GM19351 (cell line): ENCODE results near the gene C2CD2.

Source experiments
- ATAC-seq: cut with Tn5 transposase; IDR thresholded peaks from one replicate; pipeline ENCODE4 v1.9.1; 2021; ENCODE audit warnings: mild to moderate bottlenecking, moderate library complexity; ENCODE audit not compliant: unreplicated experiment

Gene C2CD2

DNA sequence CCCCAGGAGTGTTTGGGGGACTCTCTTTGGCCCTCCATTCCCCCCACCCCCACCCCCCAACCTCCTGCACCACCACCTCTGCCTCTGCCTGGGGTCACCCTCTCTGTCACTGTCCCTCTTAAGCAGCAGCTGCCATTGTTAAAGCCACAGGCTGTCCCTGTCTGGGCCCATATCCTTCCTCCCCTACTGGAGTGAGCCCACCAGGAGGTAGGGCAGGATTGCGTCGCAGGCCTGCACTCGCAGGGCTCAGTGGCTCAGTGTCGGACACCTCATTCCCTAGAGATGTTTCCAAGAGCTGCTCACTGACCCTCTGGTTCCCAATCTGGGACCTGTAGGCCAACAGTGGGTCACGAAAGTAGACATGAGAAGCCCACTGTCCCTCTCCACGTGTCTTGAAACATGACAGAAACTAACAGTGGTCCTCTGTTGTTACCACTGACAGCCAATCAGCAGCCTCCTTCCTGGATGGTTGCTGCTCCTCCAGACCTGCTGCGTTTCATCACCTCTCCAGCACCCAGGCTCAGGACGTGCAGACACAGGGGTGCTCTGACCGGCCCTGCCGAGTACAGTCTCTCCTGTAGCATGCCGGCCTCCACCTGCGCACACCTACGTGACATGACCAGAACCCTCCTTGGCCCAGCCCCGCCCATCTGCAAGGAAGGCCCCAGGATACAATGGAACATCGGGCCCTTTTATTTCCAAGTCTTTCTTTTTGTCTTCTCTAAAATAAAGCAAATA lies 82.4 kb downstream of the C2CD2 start:
- no peak for ATAC-seq

- no peak for ATAC-seq
Observed at GRCh38 chr21:41869771-41870170, 84.0 kb downstream of the C2CD2 start.

DNA sequence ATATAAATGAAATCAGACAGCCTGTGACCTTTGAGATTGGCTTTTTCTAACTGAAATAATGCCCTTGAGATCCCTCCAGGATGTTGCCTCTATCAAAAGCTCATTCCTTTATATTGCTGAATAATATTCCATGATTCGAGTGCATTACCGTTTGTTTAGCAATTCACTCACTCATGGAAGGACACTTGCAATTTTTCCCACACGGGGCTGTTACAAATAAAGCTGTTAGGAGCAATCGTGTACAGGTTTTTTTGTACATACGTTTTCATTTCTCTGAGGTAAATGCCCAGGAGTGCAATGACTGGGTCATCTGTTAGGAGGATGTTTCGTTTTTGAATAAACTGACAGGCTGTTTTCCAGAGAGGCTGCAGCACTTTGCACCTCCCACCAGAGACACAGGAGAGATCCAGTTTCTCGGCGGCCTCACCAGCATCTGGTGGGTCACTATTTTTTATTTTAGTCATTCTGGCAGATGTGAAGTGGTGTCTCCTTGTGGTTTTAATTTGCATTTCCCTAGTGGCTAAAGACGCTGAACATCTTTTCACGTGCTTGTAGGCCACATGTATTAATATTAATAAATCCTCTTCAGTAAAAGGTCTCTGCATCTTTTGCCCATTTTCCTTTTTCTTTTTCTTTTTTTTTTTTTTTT lies 85.6 kb downstream of the C2CD2 start:
- peak; percentile 59 for ATAC-seq

- ATAC-seq = no peak
Observed at GRCh38 chr21:41867313-41867712, 86.5 kb downstream of the C2CD2 start.

- ATAC-seq = no peak
Observed at GRCh38 chr21:41866274-41866809, 87.5 kb downstream of the C2CD2 start.

DNA sequence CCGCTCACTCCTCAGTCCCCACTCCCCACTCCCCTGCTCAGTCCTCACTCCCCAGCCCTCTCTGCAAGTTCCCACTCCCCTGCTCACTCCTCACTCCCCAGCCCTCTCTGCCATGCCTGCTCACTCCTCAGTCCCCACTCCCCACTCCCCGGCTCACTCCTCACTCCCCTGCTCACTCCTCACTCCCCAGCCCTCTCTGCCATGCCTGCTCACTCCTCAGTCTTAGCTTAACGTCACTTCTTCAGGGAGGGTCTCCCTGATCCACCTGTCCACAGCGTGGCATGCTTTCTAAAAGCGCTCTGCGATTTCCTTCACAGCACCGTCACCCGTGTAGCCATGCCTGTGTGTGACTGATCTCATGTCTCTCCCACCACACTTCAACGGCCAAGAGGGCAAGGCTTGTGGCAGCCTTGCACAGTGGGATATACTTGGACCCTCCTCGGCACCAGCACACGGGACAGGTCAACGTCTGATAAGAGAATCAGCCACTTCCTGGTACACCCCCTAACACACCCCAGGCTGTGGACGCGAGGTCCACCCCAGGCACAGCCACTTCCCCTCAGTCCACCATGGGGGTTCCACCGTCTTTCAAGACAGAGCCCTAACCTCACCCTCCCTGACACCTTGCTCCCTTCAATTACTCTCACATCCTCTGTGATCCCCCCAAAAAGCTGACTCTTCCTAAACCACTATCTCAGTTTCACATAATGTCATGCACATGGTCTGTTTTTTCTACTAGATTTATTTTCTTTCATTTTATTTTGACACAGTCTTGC lies 88.6 kb downstream of the C2CD2 start:
- ATAC-seq = peak; percentile 59

GRCh38 chr21:41864311-41865001 lies 89.4 kb downstream of the C2CD2 start:
- no peak for ATAC-seq

DNA sequence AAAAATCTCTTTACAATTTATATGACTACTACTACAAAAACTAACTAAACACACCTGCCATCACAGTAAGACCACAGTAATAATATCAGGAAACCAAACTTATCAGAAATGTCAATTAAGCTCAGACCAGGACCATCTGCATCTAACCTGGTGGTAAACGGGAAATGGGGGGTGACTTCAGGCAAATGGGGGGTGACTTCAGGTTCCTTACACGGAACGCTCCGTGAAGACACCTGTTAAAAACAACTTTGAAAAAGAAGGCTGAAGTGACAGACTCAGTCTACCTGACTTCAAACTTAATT lies 90.4 kb downstream of the C2CD2 start:
- ATAC-seq = no peak

GRCh38 chr21:41861987-41862386 lies 91.8 kb downstream of the C2CD2 start:
- ATAC-seq = no peak

GRCh38 chr21:41861255-41861654 lies 92.6 kb downstream of the C2CD2 start:
- no peak for ATAC-seq

DNA sequence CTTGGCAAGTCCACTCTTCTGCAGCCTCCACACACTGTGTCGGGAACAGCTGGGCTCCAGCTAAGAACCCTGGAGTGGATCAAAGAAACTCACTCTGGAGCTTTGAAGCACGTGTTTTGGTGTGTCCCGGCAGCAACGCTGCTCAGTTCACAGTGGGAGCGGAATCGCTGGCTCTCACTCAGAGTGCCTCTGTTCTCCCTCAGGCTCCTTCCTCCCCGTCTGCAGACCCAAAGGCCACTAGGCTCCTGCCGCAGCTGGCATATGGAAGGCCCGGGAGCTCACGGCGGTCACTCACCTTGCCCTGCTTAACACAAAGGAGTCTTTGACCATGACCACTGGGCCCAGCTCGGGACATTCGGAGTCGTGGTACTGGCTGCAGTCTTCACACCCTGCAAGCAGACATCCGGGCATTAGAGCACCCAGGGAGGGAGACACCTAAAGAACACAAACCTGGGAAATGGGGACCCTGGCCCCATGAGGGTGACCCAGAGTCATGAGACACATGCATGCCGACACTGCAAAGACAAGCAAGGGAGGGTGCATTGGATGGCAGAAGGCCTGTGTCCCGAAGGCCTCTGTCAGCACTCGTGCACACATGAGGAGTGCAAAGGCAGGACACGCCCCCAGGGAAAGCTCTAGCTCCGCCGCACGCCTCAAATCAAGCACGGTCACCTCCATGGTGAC lies 94.4 kb downstream of the C2CD2 start:
- no peak for ATAC-seq

- no peak for ATAC-seq
Observed at GRCh38 chr21:41858466-41859296, 95.1 kb downstream of the C2CD2 start.

GRCh38 chr21:41857771-41858300 lies 96.0 kb downstream of the C2CD2 start:
- ATAC-seq = no peak

DNA sequence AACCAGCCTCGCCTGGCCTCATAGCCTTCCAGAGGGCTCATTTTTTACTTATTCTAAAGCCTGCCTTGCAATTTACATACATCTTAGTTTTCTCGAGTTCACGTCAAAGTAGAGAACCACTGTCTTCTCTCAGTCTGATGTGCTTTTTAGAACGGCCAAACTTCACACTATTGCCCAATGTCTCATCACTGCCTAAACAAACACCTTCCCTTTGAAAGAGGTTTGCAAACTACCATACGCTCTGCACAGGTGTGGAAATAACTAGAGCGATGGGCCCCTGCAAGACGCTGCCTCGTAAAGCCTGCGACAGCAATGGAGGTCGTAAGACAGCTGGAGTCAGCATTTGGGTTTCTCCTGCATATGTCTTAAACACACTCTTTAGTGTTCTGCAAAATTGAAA lies 97.2 kb downstream of the C2CD2 start:
- no peak for ATAC-seq

DNA sequence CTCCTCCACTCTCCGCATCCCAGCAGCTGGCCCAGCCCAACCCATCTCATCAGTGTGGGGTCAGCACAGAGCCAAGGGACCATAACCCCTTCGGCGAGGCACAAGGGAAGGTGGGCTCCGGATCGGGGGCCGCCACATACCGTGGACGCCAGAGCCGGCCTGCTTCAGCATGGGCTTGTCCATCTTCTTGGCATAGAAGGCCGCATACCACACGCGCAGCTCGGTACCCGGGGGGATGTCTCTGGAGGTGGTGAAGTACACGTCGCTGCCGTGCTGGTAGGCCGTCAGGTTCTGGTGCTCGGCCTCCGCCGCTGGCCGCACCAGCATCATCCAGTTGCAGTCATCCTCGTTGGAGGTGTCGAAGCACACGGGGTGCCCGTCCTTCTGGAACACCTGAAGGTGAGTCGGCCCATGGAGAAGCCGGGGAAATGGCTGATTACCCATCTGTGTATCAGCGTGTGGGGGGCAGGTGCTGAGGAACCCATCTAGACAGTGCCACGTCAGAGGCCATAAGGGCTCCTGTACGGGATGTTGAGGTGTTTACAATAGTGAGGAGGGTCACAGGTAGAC lies 99.3 kb downstream of the C2CD2 start:
- no peak for ATAC-seq

DNA sequence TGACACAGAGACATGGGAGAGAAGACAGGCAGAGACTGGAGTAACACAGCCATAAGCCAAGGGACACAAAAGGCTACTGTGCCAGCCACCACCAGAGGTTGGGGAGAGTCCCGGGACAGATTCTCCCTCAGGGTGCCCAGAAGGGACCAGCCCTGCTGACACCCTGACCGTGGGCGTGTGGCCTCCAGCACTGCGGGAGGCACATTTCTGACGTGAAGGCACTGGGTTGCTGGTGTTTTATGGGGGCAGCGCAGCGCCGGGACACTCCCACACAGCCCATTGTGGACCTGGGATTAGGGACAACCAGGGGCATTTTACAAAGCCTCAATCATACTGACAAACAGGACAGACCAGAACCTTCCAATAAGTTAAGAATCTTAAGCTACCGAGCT lies 100.9 kb downstream of the C2CD2 start:
- ATAC-seq = no peak

DNA sequence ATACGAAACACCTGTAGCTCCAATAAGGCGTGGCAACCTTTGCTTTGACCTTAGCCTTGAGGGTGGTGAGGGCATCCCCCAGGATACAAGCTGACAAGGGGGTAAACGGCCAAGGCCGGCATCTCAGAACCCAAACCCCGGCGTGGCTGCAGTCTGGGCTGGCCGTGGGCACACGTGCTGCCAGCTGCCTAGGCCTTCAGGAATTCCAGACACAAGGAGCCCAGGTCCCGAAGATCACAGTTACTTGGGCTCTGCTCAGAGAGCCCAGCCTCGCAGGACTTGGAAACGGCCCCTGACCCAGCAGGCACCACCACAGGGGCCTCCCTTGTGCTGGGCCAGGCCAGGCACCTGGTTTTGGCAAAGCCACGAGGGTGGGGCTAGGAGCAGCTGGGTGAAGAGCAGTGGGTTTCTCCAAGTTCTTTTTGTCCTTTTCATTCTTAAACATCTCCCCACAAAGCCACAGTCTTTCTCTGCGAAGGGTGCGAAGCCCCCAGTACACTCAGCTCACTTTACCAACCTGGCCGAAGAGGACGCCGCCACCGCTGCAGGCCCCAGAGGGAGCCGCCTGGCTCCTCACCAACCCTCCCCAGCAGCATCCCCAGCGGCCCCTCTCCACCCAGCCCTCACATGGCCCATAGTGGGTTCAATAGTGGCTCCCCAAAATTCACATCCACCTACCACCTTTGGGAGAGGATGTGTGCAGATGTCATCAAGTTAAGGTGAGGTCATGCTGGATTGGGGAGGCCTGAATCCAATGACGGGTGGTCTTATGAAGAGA lies 101.5 kb downstream of the C2CD2 start:
- ATAC-seq = no peak

- ATAC-seq = no peak
Observed at GRCh38 chr21:41851090-41851790, 102.6 kb downstream of the C2CD2 start.
